Embryonic facial prominence (tissue), 1 donor: Measurements from ENCODE around the gene UBASH3A.

ENCODE experiments used
- DNase-seq: peaks from one replicate; pipeline ENCODE4 v3.0.0-alpha.2; 2016; ENCODE audit errors: extremely low spot score

Gene UBASH3A

GRCh38 chr21:42403611-42404231 lies at the start of gene UBASH3A:
Gene UBASH3A, plus strand, starts transcription at chr21:42403902. Its CDS starts 44 bp downstream, at chr21:42403946.
- DNase-seq = no peak

GRCh38 chr21:42356046-42356445 lies 47.7 kb upstream of the UBASH3A start:
- DNase-seq = no peak

DNA sequence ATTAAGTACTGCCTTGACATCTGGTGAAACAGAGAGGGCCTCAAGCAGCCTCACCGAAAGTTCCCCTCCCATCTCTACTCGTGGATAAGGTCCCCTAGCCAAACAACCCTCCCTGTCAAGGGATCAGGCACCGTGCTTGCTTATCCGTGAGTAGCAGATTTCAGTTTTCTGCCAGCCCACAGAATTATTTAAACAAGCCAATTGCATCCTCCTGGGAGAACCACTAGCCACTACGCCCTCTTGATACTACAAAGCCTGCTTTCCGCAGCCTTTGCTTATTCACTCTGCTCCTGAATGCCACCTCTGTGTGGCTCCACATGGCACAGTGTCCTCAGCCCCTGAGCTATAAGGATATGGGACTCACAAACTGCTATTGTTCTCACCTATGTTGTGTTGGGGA lies 47.1 kb upstream of the UBASH3A start:
- DNase-seq = no peak

DNA sequence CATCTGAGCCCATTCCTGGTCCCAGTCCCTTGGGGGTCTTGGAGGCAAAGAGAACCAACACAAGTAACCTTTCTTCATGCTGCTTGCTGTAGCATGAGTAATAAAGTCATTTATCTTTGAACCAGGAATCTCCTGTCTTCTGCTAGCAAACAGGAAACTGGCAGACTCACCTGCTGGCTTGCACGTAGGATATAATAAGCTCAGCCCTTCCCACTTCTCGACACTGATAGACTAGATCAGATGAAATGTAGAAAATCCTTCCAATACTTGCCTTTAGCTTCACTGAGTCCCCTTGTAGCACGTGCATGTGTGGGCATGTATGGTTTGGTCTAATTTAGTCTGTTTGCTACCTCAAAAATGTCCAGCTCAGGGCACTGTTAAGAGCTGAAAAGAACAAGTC lies 46.4 kb upstream of the UBASH3A start:
- no peak for DNase-seq

DNA sequence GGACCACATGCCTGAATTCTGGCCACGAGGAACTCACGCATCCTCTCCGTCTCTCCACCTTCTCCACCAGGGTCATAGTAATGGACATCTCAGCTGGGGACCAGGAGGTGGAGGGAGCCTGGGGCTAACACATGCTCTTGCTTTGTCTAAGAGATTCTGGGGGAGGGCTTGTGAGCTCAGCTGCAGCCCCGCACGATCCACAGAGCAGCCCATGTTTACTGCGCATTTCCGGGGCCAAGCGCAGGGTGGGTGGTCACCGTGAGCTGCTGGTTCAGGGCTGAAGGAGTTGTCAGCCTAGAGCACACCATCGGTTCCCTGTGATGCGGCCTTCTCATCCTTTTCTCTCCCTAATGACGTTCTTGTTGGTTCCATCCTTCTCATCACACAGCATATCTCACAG lies 45.4 kb upstream of the UBASH3A start:
- no peak for DNase-seq

- DNase-seq = no peak
Measured at GRCh38 chr21:42358937-42359336, 44.8 kb upstream of the UBASH3A start.

- DNase-seq = no peak
Measured at GRCh38 chr21:42360317-42360716, 43.4 kb upstream of the UBASH3A start.

DNA sequence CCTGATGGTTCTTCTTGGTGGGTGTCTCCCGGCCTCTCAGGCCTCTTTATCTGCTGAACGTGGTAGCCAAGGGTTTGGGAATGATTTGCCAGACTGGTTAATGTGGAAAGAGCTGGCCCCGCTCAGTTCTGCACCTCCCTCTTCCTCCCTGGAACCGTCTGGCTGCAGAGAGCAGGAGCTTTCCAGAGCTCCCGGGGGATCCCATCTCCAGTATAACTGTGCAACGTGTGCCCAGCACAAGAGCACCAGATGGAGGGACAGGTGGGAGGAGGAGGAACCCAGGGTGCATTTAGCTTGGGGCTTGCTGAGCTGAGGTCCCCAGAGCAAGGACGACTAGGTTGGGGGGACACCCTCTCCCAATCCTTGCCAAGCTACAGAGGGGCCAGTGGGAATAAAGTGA lies 42.4 kb upstream of the UBASH3A start:
- DNase-seq = no peak

- no peak for DNase-seq
Measured at GRCh38 chr21:42362198-42362597, 41.5 kb upstream of the UBASH3A start.

GRCh38 chr21:42362700-42363099 lies 41.0 kb upstream of the UBASH3A start:
- DNase-seq = no peak

- no peak for DNase-seq
Measured at GRCh38 chr21:42363312-42363711, 40.4 kb upstream of the UBASH3A start.

GRCh38 chr21:42364304-42364865 lies 39.3 kb upstream of the UBASH3A start:
- DNase-seq = no peak

- no peak for DNase-seq
Measured at GRCh38 chr21:42365770-42366169, 37.9 kb upstream of the UBASH3A start.

GRCh38 chr21:42366292-42367010 lies 37.3 kb upstream of the UBASH3A start, which contains the start of gene TFF1:
Gene TFF1, minus strand, starts transcription at chr21:42366535. Its CDS starts 40 bp downstream, at chr21:42366495.
- DNase-seq = no peak

DNA sequence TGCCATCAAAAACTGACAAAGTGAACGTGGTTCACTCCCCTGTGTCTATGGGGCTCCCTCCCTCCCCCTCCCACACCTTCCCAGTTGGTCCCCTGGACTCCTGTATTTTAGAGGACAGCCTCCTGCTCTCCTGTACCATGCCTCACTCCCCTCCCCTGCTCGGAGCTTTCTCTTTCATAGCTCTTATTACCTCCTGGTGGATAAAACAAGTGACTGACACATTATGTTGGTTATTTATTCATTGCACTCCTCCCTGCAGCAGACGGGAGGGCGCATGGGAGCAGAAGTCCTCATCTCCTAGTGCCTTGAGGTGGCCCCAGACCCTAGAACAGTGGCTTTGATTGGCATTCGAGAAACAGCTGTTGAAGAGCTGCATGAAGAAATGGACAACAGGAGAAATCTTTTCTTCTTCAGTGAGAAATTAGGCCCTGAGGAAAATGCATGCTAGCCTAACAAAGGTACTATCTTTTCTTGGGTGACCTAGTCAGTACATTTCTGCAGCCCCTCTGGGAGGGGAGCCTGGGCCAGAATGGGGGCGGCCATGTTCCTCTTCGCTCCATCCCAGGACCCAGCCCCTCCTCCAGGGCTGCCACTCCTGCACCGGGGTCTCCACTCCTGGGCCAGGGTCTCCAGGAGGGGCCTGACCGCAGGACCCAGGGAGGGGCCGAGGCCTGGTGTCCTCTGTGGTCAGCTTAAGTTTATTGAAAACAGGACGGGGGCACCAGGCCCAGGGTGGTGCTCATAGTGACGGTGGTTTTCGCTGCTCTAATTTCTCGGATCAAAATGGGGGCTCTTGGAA lies 36.1 kb upstream of the UBASH3A start:
- DNase-seq = no peak

DNA sequence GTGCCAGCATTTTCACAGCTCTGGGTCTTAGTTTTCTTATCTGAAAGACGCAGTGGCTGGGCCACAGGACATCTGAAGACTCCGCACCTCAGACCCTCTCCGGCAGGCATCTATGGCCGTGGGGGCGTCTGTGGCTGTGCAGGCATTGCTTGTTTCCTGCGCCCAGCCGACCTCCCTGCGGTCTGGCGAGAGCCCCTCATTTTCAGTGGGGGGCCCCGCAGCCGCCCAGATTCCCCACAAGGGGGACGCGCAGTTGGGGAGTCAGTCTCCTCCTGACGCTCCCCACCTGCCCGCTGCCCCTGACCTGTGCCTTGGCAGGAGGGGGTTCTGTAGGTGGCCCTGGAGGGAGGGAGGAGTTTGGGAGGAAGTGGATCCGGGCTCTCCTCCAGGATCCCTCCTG lies 33.9 kb upstream of the UBASH3A start:
- no peak for DNase-seq

DNA sequence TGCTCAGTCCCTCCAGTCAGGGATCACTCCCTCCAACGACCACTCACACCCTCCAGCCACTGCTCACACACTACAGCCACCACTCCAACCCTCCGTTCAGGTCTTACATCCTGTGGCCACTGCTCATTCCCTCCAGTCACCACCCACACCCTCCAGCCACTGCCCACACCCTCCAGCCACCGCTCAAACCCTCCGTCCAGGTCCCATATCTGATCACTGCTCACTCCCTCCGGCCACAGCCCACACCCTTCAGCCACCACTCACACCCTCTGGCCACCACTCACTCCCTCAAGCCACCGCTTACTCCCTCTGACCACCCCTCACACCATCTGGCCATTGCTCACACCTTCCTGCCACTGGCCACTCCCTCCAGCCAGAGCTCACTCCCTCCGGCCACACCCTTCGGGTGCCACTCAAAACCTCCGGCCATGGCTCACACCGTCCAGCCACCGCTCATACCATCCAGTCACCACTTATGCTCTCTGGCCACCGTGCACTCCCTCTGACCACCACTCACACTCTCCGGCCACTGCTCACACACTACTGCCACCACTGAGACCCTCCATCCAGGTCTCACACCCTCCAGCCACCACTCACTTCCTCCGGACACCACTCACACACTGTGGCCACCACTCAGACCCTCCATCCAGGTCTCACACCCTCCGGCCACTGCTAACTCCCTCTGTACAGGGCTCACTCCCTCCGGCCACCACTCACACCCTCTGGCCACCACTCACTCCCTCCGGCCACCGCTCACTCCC lies 32.6 kb upstream of the UBASH3A start:
- no peak for DNase-seq

DNA sequence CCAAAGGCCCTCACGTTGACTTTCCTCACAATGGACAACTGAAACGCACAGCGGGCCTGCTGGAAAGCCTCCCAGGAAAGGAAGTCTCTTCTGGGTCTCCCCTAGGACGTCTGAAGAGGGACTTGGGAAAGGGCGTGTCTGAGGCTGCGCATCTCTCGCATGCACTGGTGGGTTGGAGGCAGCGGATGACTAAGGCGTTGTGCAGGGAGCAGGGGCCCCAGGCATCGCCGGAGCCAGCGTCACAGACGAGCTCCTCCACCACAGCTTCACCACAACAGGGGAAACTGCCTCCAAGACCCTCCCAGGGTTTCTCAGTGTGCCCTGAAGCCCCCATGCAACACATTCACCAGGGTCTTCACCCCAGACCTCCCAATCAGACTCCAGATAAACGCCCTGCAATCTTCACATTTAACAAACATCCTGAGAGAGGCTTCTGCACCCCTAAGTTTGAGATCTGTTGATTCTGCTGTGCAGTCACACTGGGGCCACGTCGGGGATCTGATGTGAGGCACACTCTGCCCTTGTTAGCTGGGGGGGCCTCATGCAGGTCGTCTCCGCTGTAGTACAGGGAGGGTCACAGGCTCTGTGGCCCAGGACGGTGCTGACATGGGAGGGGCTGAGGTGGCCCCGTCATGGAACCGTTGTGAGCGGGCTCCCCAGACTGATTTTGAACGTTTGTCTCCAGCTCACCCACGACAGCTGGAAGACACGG lies 30.4 kb upstream of the UBASH3A start:
- no peak for DNase-seq

GRCh38 chr21:42373908-42374455 lies 29.7 kb upstream of the UBASH3A start:
- no peak for DNase-seq

DNA sequence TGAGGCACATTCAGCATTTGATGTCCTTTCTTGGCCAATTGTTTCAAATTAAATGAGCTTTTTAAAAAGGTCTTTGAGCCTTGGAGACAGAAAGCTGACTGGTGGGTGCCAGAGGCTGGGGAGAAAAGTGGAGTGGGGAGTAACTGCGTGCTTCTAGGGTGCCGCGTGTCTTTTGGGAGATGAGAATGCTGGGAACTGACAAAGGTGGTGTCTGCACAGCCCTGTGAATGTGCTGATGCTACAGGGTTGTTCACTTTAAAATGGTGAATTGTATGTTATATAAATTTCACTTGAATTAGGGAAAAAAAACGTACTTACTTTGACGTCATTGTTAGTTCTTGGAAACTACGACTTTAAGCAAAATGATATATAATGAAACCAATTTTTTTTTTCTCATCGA lies 29.2 kb upstream of the UBASH3A start:
- no peak for DNase-seq
